ENCODE results near the gene ADAT1.

Gene ADAT1, protein sequence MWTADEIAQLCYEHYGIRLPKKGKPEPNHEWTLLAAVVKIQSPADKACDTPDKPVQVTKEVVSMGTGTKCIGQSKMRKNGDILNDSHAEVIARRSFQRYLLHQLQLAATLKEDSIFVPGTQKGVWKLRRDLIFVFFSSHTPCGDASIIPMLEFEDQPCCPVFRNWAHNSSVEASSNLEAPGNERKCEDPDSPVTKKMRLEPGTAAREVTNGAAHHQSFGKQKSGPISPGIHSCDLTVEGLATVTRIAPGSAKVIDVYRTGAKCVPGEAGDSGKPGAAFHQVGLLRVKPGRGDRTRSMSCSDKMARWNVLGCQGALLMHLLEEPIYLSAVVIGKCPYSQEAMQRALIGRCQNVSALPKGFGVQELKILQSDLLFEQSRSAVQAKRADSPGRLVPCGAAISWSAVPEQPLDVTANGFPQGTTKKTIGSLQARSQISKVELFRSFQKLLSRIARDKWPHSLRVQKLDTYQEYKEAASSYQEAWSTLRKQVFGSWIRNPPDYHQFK

GRCh38 chr16:75622761-75623605 lies at the start of gene ADAT1:
Gene ADAT1, minus strand, starts transcription at chr16:75623281. Its CDS starts 2,482 bp downstream, at chr16:75620799.
- Histone ChIP-seq H3K9me3 (ENCODE audit: low read length) (no peaks in the 10 kb centered on the region), H3K9ac (ENCODE audit: low read length) (peak within 1 kb of the TSS; percentile 79), H3K27me3 (ENCODE audit: control insufficient read depth in 1 of 2, insufficient read depth in 2 of 2, low read length in 2 of 2) (no peaks in the 10 kb centered on the region), H3K27ac (ENCODE audit: low read depth, low read length) (peak within 1 kb of the TSS; percentile 97), H3K4me3 (ENCODE audit: low read depth in 1 of 2, low read length in 2 of 2) (peak within 1 kb of the TSS; percentile 75 to 82), H3K4me1 (ENCODE audit: insufficient read depth, low read length) (peaks cover 21% of the 10 kb centered on the region), H3K36me3 (ENCODE audit: insufficient read depth, low read length) (peaks cover 18% of the 10 kb centered on the region)

- no peaks in the 10 kb centered on the region for H3K27me3 ChIP-seq (ENCODE audit: control insufficient read depth in 1 of 2, insufficient read depth in 2 of 2, low read length in 2 of 2)
Observed at GRCh38 chr16:75667503-75667902, 44.4 kb upstream of the ADAT1 start.

GRCh38 chr16:75660726-75661302 lies 37.7 kb upstream of the ADAT1 start:
- H3K4me3 ChIP-seq (ENCODE audit: low read depth in 1 of 2, low read length in 2 of 2): no peak overlapping the region
- peaks cover 25% of the 10 kb centered on the region for H3K36me3 ChIP-seq (ENCODE audit: insufficient read depth, low read length)
- H3K4me1 ChIP-seq (ENCODE audit: insufficient read depth, low read length): no peaks in the 10 kb centered on the region
- no peaks in the 10 kb centered on the region for H3K9me3 ChIP-seq (ENCODE audit: low read length)
- no peak overlapping the region for H3K27ac ChIP-seq (ENCODE audit: low read depth, low read length)
- H3K9ac ChIP-seq (ENCODE audit: low read length): no peak overlapping the region
- no peaks in the 10 kb centered on the region for H3K27me3 ChIP-seq (ENCODE audit: control insufficient read depth in 1 of 2, insufficient read depth in 2 of 2, low read length in 2 of 2)

More at GRCh38 chr16:75667503-75667902, 44.4 kb upstream of the ADAT1 start:
- no peaks in the 10 kb centered on the region for H3K4me1 ChIP-seq (ENCODE audit: insufficient read depth, low read length)
- no peak overlapping the region for H3K4me3 ChIP-seq (ENCODE audit: low read depth in 1 of 2, low read length in 2 of 2)
- no peak overlapping the region for H3K27ac ChIP-seq (ENCODE audit: low read depth, low read length)
- H3K9ac ChIP-seq (ENCODE audit: low read length): no peak overlapping the region
- H3K36me3 ChIP-seq (ENCODE audit: insufficient read depth, low read length): no peaks in the 10 kb centered on the region
- no peaks in the 10 kb centered on the region for H3K9me3 ChIP-seq (ENCODE audit: low read length)

DNA sequence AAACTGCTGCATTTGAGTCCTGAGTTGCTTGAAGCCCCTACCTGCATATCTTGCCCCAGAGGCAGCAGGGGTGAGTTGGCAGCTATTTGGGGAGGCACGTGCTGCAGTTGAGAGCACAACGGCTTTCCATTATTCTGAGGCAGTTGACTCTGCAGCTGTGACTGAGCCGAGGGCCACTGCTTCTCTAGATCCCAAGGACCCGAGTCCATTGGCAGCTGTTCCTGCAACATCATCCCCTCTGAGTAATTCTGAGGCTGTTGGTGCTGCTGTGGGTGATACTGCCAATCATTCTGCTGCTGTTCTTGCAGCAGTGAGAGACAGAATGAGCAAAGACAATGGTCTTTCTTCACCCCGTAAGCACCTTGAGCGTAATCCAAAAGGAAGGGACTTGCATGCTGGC lies 37.2 kb upstream of the ADAT1 start:
- Histone ChIP-seq H3K9me3 (ENCODE audit: low read length) (no peaks in the 10 kb centered on the region), H3K36me3 (ENCODE audit: insufficient read depth, low read length) (peaks cover 30% of the 10 kb centered on the region), H3K9ac (ENCODE audit: low read length) (no peak overlapping the region), H3K27me3 (ENCODE audit: control insufficient read depth in 1 of 2, insufficient read depth in 2 of 2, low read length in 2 of 2) (no peaks in the 10 kb centered on the region), H3K4me3 (ENCODE audit: low read depth in 1 of 2, low read length in 2 of 2) (no peak overlapping the region), H3K27ac (ENCODE audit: low read depth, low read length) (no peak overlapping the region), H3K4me1 (ENCODE audit: insufficient read depth, low read length) (no peaks in the 10 kb centered on the region)

- Histone ChIP-seq H3K27ac (ENCODE audit: low read depth, low read length) (no peak overlapping the region), H3K36me3 (ENCODE audit: insufficient read depth, low read length) (peaks cover 40% of the 10 kb centered on the region), H3K4me1 (ENCODE audit: insufficient read depth, low read length) (peaks cover 9% of the 10 kb centered on the region), H3K27me3 (ENCODE audit: control insufficient read depth in 1 of 2, insufficient read depth in 2 of 2, low read length in 2 of 2) (no peaks in the 10 kb centered on the region), H3K9ac (ENCODE audit: low read length) (no peak overlapping the region), H3K4me3 (ENCODE audit: low read depth in 1 of 2, low read length in 2 of 2) (no peak overlapping the region), H3K9me3 (ENCODE audit: low read length) (no peaks in the 10 kb centered on the region)
Observed at GRCh38 chr16:75658175-75658574, 35.1 kb upstream of the ADAT1 start.

GRCh38 chr16:75653922-75654321 lies 30.8 kb upstream of the ADAT1 start:
- Histone ChIP-seq H3K27me3 (ENCODE audit: control insufficient read depth in 1 of 2, insufficient read depth in 2 of 2, low read length in 2 of 2) (no peaks in the 10 kb centered on the region), H3K9me3 (ENCODE audit: low read length) (no peaks in the 10 kb centered on the region), H3K27ac (ENCODE audit: low read depth, low read length) (no peak overlapping the region), H3K36me3 (ENCODE audit: insufficient read depth, low read length) (peaks cover 40% of the 10 kb centered on the region), H3K4me3 (ENCODE audit: low read depth in 1 of 2, low read length in 2 of 2) (no peak overlapping the region), H3K4me1 (ENCODE audit: insufficient read depth, low read length) (peaks cover 36% of the 10 kb centered on the region), H3K9ac (ENCODE audit: low read length) (no peak overlapping the region)

DNA sequence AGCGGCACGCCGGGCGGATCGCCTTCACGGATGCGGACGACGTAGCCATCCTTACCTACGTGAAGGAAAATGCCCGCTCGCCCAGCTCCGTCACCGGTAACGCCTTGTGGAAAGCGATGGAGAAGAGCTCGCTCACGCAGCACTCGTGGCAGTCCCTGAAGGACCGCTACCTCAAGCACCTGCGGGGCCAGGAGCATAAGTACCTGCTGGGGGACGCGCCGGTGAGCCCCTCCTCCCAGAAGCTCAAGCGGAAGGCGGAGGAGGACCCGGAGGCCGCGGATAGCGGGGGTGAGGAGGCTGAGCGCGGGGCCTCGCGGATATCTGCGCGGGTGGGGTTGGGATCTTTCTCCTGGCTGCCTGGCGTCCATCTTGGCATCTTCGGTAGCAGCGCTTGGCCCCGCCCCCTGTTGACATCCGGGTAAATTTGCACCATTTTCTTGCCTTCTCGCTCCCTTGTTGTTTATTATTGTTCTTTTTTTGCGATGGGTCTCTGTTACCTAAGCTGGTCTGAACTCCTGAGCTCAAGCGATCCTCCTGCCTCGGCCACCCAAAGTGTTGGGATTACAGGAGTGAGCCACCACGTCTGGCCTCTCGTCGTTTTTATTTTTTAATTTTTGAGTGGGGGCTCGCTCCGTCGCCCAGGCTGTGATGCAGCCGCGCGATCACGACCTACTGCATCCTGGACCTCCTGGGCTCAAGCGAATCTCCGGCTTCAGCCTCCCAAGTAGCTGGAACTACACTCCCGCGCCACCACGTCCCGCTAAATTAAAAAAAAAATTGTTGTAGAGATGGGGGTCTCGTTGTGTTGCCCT lies 25.4 kb upstream of the ADAT1 start:
- H3K4me3 ChIP-seq (ENCODE audit: low read depth in 1 of 2, low read length in 2 of 2): peak overlapping the region; percentile 73 to 91
- peaks cover 59% of the 10 kb centered on the region for H3K4me1 ChIP-seq (ENCODE audit: insufficient read depth, low read length)
- H3K27ac ChIP-seq (ENCODE audit: low read depth, low read length): peak overlapping the region; percentile 98
- no peaks in the 10 kb centered on the region for H3K27me3 ChIP-seq (ENCODE audit: control insufficient read depth in 1 of 2, insufficient read depth in 2 of 2, low read length in 2 of 2)
- H3K9me3 ChIP-seq (ENCODE audit: low read length): no peaks in the 10 kb centered on the region
- peaks cover 20% of the 10 kb centered on the region for H3K36me3 ChIP-seq (ENCODE audit: insufficient read depth, low read length)
- peak overlapping the region; percentile 93 for H3K9ac ChIP-seq (ENCODE audit: low read length)

GRCh38 chr16:75647492-75648264 lies 24.6 kb upstream of the ADAT1 start, which contains the start of the genes KARS1 and TERF2IP:
Gene KARS1, minus strand, starts transcription at chr16:75647665. Its CDS starts 26 bp downstream, at chr16:75647639.
Gene TERF2IP, plus strand, starts transcription at chr16:75647773. Its CDS starts 110 bp downstream, at chr16:75647883.
- peaks cover 51% of the 10 kb centered on the region for H3K4me1 ChIP-seq (ENCODE audit: insufficient read depth, low read length)
- peak within 1 kb of the TSS; percentile 98 for H3K27ac ChIP-seq (ENCODE audit: low read depth, low read length)
- no peaks in the 10 kb centered on the region for H3K27me3 ChIP-seq (ENCODE audit: control insufficient read depth in 1 of 2, insufficient read depth in 2 of 2, low read length in 2 of 2)

DNA sequence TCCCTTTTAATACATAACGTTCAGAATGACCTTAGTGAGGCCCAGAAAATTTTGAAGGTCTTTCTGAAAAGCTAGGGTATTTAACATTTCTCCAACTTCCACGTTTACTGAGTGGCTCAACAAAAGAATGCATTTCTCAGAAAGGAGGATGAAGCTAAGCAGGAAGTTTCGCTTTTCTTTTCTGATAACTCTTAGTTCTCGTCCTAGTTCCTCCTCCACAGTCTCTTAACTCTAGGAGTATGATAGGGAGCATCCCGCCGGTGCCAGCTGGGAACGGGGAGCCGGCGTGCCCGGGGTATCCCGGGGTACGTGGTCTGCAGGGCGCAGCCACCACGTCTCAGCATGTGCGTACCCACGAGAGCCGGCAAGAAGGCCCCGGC lies 24.0 kb upstream of the ADAT1 start:
- Histone ChIP-seq H3K9me3 (ENCODE audit: low read length) (no peaks in the 10 kb centered on the region), H3K4me3 (ENCODE audit: low read depth in 1 of 2, low read length in 2 of 2) (peak overlapping the region; percentile 73 to 91), H3K27me3 (ENCODE audit: control insufficient read depth in 1 of 2, insufficient read depth in 2 of 2, low read length in 2 of 2) (no peaks in the 10 kb centered on the region), H3K27ac (ENCODE audit: low read depth, low read length) (peak overlapping the region; percentile 98), H3K9ac (ENCODE audit: low read length) (peak overlapping the region; percentile 87), H3K36me3 (ENCODE audit: insufficient read depth, low read length) (peaks cover 26% of the 10 kb centered on the region), H3K4me1 (ENCODE audit: insufficient read depth, low read length) (peaks cover 47% of the 10 kb centered on the region)

More at GRCh38 chr16:75647492-75648264, 24.6 kb upstream of the ADAT1 start, which contains the start of the genes KARS1 and TERF2IP:
- Histone ChIP-seq H3K36me3 (ENCODE audit: insufficient read depth, low read length) (peaks cover 26% of the 10 kb centered on the region), H3K4me3 (ENCODE audit: low read depth in 1 of 2, low read length in 2 of 2) (peak within 1 kb of the TSS; percentile 73 to 91), H3K9me3 (ENCODE audit: low read length) (no peaks in the 10 kb centered on the region), H3K9ac (ENCODE audit: low read length) (peak within 1 kb of the TSS; percentile 93)
